ENCODE measurements around the gene FRK.

The FRK gene

GRCh38 chr6:115885636-115886366, 174.9 kb downstream of the FRK start:
- DNase-seq: no peak

DNA sequence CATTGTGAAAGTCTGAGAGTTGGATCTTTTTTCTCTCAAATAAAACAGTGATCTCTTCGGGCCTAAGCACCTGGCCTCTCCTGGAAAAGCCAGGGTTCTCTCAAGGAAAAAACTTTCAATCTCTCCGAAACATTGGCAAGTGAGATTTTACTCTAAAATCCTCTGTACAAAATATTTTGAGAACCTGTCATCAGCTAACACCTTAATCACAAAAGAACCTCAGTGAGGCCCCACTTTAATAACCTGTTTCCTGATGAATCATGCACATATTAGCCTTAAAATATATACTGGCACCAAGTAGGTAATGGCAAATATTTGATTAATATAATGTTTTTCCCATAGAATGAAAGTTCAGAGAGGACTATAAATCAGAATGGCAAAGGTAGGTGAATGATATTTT, 177.9 kb downstream of the FRK start:
- DNase-seq: no peak

- DNase-seq: no peak
Measured at GRCh38 chr6:115882174-115882573, 178.5 kb downstream of the FRK start.

Data from T-helper 2 cell (primary cell).